CD8-positive, alpha-beta memory T cell (primary cell): ENCODE measurements around the gene RASA2. TPM values are rescaled to one million over a fixed set of nuclear protein-coding genes. Genes with fewer than 3 reads are reported as not detected.

Experiments used
- CTCF ChIA-PET: fragments of 350-600 bp; sonication (Branson Sonifier 250); formaldehyde crosslinking; loops from one replicate; lab custom pipeline; 2021; ENCODE audit warnings: antibody characterized with exemption; lab: Charles Lee
- POLR2A ChIA-PET: fragments of 350-600 bp; sonication (Branson Sonifier 250); formaldehyde crosslinking; loops from one replicate; lab custom pipeline; 2021; ENCODE audit warnings: antibody characterized with exemption; lab: Charles Lee
- DNase-seq, 5 donors: peaks; one replicate each; pipeline versions ENCODE4 v3.0.0 to v3.0.0-alpha.2; 2020 to 2022; ENCODE audit warnings: mixed read lengths in 1 of 5
- H3K27ac ChIP-seq: one replicate; pipeline ENCODE4 v1.7.0; 2013; ENCODE audit warnings: low read depth, mild to moderate bottlenecking, low read length, moderate library complexity
- H3K27me3 ChIP-seq: 2 replicates; pipeline ENCODE4 v1.7.0; 2013; ENCODE audit warnings: low read length, mild to moderate bottlenecking; ENCODE audit not compliant: insufficient read depth, poor library complexity, severe bottlenecking
- H3K36me3 ChIP-seq: 2 replicates; pipeline ENCODE4 v1.7.0; 2013; ENCODE audit warnings: mild to moderate bottlenecking, low read length, moderate library complexity; ENCODE audit not compliant: insufficient read depth
- H3K4me1 ChIP-seq: 2 replicates; pipeline ENCODE4 v1.7.0; 2013; ENCODE audit warnings: mild to moderate bottlenecking, low read length, moderate library complexity; ENCODE audit not compliant: insufficient read depth
- H3K4me3 ChIP-seq: 2 replicates; pipeline ENCODE4 v1.7.0; 2013; ENCODE audit warnings: mild to moderate bottlenecking, low read length
- H3K9me3 ChIP-seq: 2 replicates; pipeline ENCODE4 v1.7.0; 2013; ENCODE audit warnings: mild to moderate bottlenecking, low read length
- H3K27ac Mint-ChIP-seq, 8 donors: one replicate each; pipeline ENCODE4 v1.8.0; 2020 to 2021; ENCODE audit warnings: mixed read lengths in 8 of 8, mild to moderate bottlenecking in 6 of 8, inconsistent platforms in 3 of 8, moderate library complexity in 3 of 8
- H3K27me3 Mint-ChIP-seq, 2 donors: one replicate each; pipeline ENCODE4 v1.8.0; 2020 to 2021; ENCODE audit warnings: mixed read lengths in 2 of 2, mild to moderate bottlenecking in 1 of 2, moderate library complexity in 1 of 2
- H3K36me3 Mint-ChIP-seq, 3 donors: one replicate each; pipeline ENCODE4 v1.8.0; 2020 to 2021; ENCODE audit warnings: mixed read lengths in 3 of 3, inconsistent platforms in 1 of 3, mild to moderate bottlenecking in 1 of 3
- H3K4me1 Mint-ChIP-seq, 3 donors: one replicate each; pipeline ENCODE4 v1.8.0; 2020 to 2021; ENCODE audit warnings: mixed read lengths in 3 of 3, inconsistent platforms in 1 of 3, mild to moderate bottlenecking in 1 of 3
- H3K4me3 Mint-ChIP-seq, 7 donors: one replicate each; pipeline ENCODE4 v1.8.0; 2020 to 2021; ENCODE audit warnings: mixed read lengths in 7 of 7, mild to moderate bottlenecking in 6 of 7, moderate library complexity in 4 of 7, inconsistent platforms in 2 of 7
- H3K9me3 Mint-ChIP-seq, 5 donors: one replicate each; pipeline ENCODE4 v1.8.0; 2020 to 2022; ENCODE audit warnings: mixed read lengths in 5 of 5, mild to moderate bottlenecking in 3 of 5, moderate library complexity in 2 of 5, inconsistent platforms in 1 of 5
- polyA plus RNA-seq: library from polyadenylated mRNA; unstranded; fragments of 300-500 nt; fragmentation: Illumina TruSeq; gene quantifications from one replicate; pipeline ENCODE4 v1.2.3, GENCODE V29; 2021
- total RNA-seq, 2 experiments: library from RNA; stranded (reverse); gene quantifications; one replicate each; pipeline ENCODE4 v1.2.3, GENCODE V29; 2021

RASA2 gene
- total and polyA plus RNA-seq, 3 experiments from 2014 or later: 34.0 to 39.2 (median 36.4) TPM

DNA sequence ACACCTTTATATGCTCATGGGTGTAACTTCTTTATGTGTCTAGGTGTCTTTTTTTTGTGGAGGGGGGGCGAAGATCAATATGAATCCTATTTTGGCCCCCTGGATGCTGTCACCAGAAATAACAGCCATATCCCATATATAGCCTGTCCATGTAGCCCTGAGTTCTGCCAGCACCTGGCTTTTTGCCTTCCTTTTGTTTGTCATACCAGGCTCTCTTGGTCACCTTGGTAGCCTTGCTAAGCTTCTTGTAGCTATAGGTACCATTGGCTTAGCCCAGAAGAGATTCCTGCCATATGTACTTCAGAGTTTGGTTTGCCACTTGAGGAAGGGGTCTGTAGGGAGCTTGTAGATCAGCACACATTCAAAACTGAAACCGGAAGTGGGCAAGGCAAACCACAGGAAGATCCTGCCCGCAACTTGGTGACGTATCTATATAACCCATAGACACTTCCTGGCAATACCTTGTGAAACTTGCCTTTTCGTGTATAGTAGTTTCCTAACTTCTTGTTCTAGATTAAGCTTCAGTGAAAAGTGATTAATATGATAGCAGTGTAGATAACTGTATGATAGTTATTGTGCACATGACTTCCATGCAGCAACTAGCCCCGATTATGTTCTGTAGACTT lies 11.9 kb downstream of the RASA2 start:
- H3K36me3 ChIP-seq: no peaks in the 10 kb centered on the region
- H3K4me3 Mint-ChIP-seq: peak overlapping the region; percentile 73 to 85 (median 83)
- H3K4me1 ChIP-seq: peaks cover 84% of the 10 kb centered on the region
- DNase-seq: peak; percentile 69 to 94 (median 93)
- H3K27me3 Mint-ChIP-seq: no peaks in the 10 kb centered on the region
- ChIA-PET CTCF (interaction anchor here (0.8 to 2.8 kb wide), 6 partner anchors 10 to 78 kb away, joined by 3 to 12 read pairs (median 3); no protein-coding TSS in a partner anchor), POLR2A (interaction anchor here (0.6 to 2.7 kb wide), 6 partner anchors 11 to 54 kb away, joined by 3 to 70 read pairs (median 4); partner anchors contain the start of gene RASA2)
- H3K9me3 ChIP-seq: no peaks in the 10 kb centered on the region
- H3K27me3 ChIP-seq: no peaks in the 10 kb centered on the region
- H3K9me3 Mint-ChIP-seq: no peaks in the 10 kb centered on the region
- peaks cover 0 to 18% (median 4%) of the 10 kb centered on the region in 3 donors for H3K36me3 Mint-ChIP-seq
- peak overlapping the region; percentile 70 for H3K4me3 ChIP-seq
- H3K27ac ChIP-seq: peak overlapping the region; percentile 71
- H3K4me1 Mint-ChIP-seq: peaks cover 62 to 75% (median 74%) of the 10 kb centered on the region in 3 donors
- H3K27ac Mint-ChIP-seq: peak overlapping the region; percentile 90 to 98 (median 97)

DNA sequence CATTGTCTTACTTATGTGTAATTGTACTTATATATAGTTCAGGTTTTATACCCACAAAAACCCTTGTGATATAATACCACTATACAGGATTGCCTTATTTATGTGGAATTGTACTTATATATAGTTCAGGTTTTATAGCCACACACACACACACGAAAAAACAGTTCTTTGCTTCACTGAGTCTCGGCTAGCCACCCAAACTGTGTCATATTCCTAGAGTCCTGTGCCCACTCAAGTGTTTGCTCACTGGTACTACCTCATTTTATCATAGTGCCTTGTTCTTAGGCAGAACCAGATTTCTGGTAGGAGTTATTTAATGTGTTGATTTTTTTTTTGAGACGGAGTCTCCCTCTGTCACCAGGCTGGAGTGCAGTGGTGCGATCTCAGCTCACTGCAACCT lies 12.5 kb downstream of the RASA2 start:
- Histone ChIP-seq H3K27me3 (no peaks in the 10 kb centered on the region), H3K4me3 (peak overlapping the region; percentile 70), H3K27ac (peak overlapping the region; percentile 71), H3K36me3 (no peaks in the 10 kb centered on the region), H3K9me3 (no peaks in the 10 kb centered on the region), H3K4me1 (peaks cover 84% of the 10 kb centered on the region)
- Mint-ChIP-seq H3K9me3 (no peaks in the 10 kb centered on the region), H3K36me3 (peaks cover 0 to 16% (median 4%) of the 10 kb centered on the region in 3 donors), H3K4me3 (peak overlapping the region; percentile 73 to 85 (median 83)), H3K27ac (peak overlapping the region; percentile 90 to 98 (median 97)), H3K4me1 (peaks cover 59 to 70% (median 68%) of the 10 kb centered on the region in 3 donors), H3K27me3 (no peaks in the 10 kb centered on the region)
- POLR2A ChIA-PET: interaction anchor here (0.6 to 3.2 kb wide), 7 partner anchors 12 to 54 kb away, joined by 3 to 70 read pairs (median 4); partner anchors contain the start of gene RASA2
- CTCF ChIA-PET: interaction anchor here (0.8 to 2.8 kb wide), 6 partner anchors 11 to 77 kb away, joined by 3 to 12 read pairs (median 3); no protein-coding TSS in a partner anchor
- DNase-seq: no peak

DNA sequence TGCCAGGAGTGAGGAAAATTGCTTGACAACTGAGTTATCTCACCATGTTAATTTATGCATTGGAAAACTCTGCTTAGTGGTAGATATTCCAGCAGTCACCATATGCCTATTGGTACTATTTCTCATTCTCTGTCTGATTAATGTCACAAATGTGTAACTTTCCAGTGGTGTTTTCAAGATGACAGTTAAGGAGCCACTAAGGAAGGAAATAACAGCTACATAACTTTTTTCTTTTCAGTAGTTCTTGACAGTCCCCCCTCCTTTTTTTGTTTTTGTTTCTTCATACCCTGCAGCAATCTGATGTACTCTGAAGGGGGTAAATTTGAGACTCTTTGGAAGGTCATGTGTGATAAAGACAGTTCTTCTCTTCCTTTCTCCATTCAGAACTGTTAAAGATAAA lies 13.1 kb downstream of the RASA2 start:
- Mint-ChIP-seq H3K36me3 (peaks cover 0 to 12% (median 4%) of the 10 kb centered on the region in 3 donors), H3K4me3 (peak overlapping the region; percentile 73 to 85 (median 83))

DNA sequence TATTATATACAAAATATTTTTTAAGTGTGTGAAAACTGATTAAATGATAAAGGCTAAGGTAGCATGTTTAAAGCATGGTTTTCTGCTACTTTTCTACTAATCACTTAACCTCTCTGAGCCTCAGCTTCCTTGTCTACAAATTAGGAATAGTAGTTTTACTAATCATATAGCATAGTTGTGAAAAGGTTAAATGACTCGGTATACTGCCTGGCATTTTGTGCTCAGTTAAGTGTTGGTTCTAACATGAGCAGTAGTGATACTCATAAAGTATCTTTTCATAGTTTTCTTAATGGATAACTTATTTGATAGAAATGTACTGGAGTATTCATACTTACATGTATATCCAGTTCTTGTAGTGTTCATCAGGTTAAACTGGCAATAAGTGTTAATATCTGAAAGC lies 13.6 kb downstream of the RASA2 start:
- Histone ChIP-seq H3K4me1 (peaks cover 85% of the 10 kb centered on the region), H3K9me3 (no peaks in the 10 kb centered on the region), H3K36me3 (no peaks in the 10 kb centered on the region), H3K4me3 (no peak overlapping the region), H3K27me3 (no peaks in the 10 kb centered on the region), H3K27ac (no peak overlapping the region)
- H3K27me3 Mint-ChIP-seq: no peaks in the 10 kb centered on the region
- peak overlapping the region; percentile 90 to 98 (median 97) for H3K27ac Mint-ChIP-seq
- peaks cover 0 to 9% (median 2%) of the 10 kb centered on the region in 3 donors for H3K36me3 Mint-ChIP-seq
- H3K4me1 Mint-ChIP-seq: peaks cover 48 to 59% (median 57%) of the 10 kb centered on the region in 3 donors
- ChIA-PET CTCF (interaction anchor here (2.1 kb wide), 1 partner anchor 15 kb away, joined by 7 read pairs; no protein-coding TSS in a partner anchor), POLR2A (interaction anchor here (0.7 to 3.2 kb wide), 2 partner anchors 13 to 44 kb away, joined by 3 to 13 read pairs; partner anchors contain the start of gene RASA2)
- H3K4me3 Mint-ChIP-seq: peak overlapping the region; percentile 73 to 85 (median 83)
- H3K9me3 Mint-ChIP-seq: no peaks in the 10 kb centered on the region
- no peak for DNase-seq

More for the DNA sequence above, 13.1 kb downstream of the RASA2 start:
- CTCF ChIA-PET: interaction anchor here (2.1 to 2.8 kb wide), 2 partner anchors 12 to 15 kb away, joined by 7 to 12 read pairs; no protein-coding TSS in a partner anchor
- Mint-ChIP-seq H3K27ac (peak overlapping the region; percentile 90 to 98 (median 97)), H3K27me3 (no peaks in the 10 kb centered on the region), H3K4me1 (peaks cover 52 to 63% (median 61%) of the 10 kb centered on the region in 3 donors), H3K9me3 (no peaks in the 10 kb centered on the region)
- Histone ChIP-seq H3K27ac (no peak overlapping the region), H3K36me3 (no peaks in the 10 kb centered on the region), H3K4me1 (peaks cover 84% of the 10 kb centered on the region), H3K9me3 (no peaks in the 10 kb centered on the region), H3K27me3 (no peaks in the 10 kb centered on the region), H3K4me3 (peak overlapping the region; percentile 70)
- POLR2A ChIA-PET: interaction anchor here (0.7 to 3.2 kb wide), 2 partner anchors 12 to 18 kb away, joined by 4 to 13 read pairs; partner anchors contain the start of gene RASA2
- DNase-seq: peak in 1 of 5 donors; percentile 32

DNA sequence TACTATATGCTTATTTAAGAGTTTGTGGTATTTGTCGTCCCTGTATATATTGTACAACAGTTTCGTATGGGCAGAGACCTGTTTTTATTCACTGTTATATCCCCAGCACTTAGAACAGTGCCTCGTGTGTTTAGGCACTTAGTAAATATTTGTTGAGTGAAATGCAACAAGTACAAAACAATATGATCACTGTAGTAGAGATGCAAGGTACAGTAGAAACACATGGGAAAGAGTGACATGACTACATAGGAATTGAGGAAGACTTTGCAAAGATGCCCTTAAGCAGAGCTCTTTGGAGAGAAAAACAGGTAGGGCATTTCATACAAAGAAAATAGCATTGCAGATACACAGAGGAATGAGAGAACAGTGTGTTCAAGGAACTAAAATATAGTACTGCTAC lies 18.3 kb downstream of the RASA2 start:
- Mint-ChIP-seq H3K27me3 (no peaks in the 10 kb centered on the region), H3K4me3 (no peak overlapping the region), H3K4me1 (peaks cover 40 to 46% (median 45%) of the 10 kb centered on the region in 3 donors), H3K9me3 (no peaks in the 10 kb centered on the region), H3K27ac (no peak overlapping the region), H3K36me3 (peaks cover 0 to 6% (median 0%) of the 10 kb centered on the region in 3 donors)
- Histone ChIP-seq H3K36me3 (no peaks in the 10 kb centered on the region), H3K27ac (no peak overlapping the region), H3K4me1 (peaks cover 97% of the 10 kb centered on the region), H3K27me3 (no peaks in the 10 kb centered on the region), H3K9me3 (no peaks in the 10 kb centered on the region), H3K4me3 (no peak overlapping the region)
- POLR2A ChIA-PET: interaction anchor here (0.6 kb wide), 1 partner anchor 12 kb away, joined by 3 read pairs; no protein-coding TSS in a partner anchor
- DNase-seq: no peak
- CTCF ChIA-PET: no interaction called here

DNA sequence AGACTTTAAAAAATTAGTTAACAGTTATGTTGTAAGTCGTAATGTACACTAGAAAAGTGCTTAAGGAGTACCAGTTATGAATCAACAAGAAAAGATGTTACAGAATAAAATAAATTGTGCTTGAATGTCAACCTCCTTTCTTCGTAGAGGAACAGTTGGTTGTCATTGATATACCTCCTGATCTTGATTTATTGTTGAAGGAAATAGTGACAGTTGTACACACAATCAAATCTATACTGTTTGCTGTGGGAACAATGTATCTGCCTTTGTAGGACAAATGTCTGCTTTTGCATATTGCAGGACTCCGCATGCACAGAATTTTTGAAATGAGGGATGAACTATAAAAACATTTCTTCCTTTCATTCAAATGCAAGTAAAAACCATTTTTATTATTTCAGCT lies 19.2 kb downstream of the RASA2 start:
- ChIA-PET POLR2A (no interaction called here), CTCF (no interaction called here)
- Histone ChIP-seq H3K4me1 (peaks cover 97% of the 10 kb centered on the region), H3K36me3 (no peaks in the 10 kb centered on the region), H3K9me3 (no peaks in the 10 kb centered on the region), H3K4me3 (no peak overlapping the region), H3K27me3 (no peaks in the 10 kb centered on the region), H3K27ac (no peak overlapping the region)
- no peak overlapping the region for H3K4me3 Mint-ChIP-seq
- peaks cover 0 to 8% (median 4%) of the 10 kb centered on the region in 3 donors for H3K36me3 Mint-ChIP-seq
- peaks cover 42 to 46% (median 45%) of the 10 kb centered on the region in 3 donors for H3K4me1 Mint-ChIP-seq
- no peaks in the 10 kb centered on the region for H3K9me3 Mint-ChIP-seq
- H3K27ac Mint-ChIP-seq: no peak overlapping the region
- DNase-seq: no peak
- H3K27me3 Mint-ChIP-seq: peaks cover 0 to 2% of the 10 kb centered on the region in 2 donors

DNA sequence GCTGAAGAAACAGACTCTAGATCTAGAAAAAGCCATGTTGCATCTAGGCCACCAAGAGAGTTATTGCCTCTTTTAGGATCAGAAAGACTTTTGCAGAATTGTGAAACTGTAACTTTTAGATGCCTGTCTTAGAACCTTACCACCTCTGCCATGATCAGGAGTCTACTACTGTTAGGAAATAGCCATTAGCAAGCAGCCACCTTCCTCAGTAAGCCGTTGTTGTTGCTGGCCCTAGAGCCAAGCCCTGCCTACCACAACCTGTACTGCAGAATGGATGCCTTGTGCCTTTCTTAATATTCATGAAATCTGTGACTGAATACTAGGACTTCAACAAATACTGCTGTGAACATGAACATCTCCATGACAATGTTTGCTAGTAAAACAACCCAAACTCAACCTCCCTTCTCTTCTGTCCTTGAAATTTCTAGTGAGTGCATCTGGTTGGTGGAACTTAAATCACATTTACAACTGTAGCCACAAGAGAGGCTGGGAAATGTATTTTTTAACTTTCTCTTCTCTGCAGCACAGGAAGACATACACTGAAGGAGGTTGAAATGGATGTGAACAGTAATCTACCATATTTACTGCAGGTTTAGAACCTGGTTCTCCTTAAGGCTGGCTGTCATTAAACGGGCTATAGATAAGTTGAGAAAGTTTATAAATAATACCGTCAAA lies 20.7 kb downstream of the RASA2 start:
- Histone ChIP-seq H3K4me1 (peaks cover 94% of the 10 kb centered on the region), H3K9me3 (no peaks in the 10 kb centered on the region), H3K4me3 (no peak overlapping the region), H3K27me3 (no peaks in the 10 kb centered on the region), H3K36me3 (no peaks in the 10 kb centered on the region), H3K27ac (no peak overlapping the region)
- H3K4me1 Mint-ChIP-seq: peaks cover 48 to 55% (median 51%) of the 10 kb centered on the region in 3 donors
- DNase-seq: no peak
- peaks cover 0 to 15% (median 9%) of the 10 kb centered on the region in 3 donors for H3K36me3 Mint-ChIP-seq
- H3K27me3 Mint-ChIP-seq: peaks cover 0 to 2% of the 10 kb centered on the region in 2 donors
- H3K9me3 Mint-ChIP-seq: no peaks in the 10 kb centered on the region
- POLR2A ChIA-PET: no interaction called here
- peak overlapping the region in 5 of 7 donors; percentile 1 to 35 (median 8) for H3K4me3 Mint-ChIP-seq
- CTCF ChIA-PET: no interaction called here
- peak overlapping the region; percentile 24 to 87 (median 75) for H3K27ac Mint-ChIP-seq
